HG02943 (cell line): ENCODE measurements around the gene HS3ST2.
"Not testable (repeated sequence)": the region's sequence is repeated elsewhere in the genome, so short reads cannot be mapped to it uniquely, and the experiment has no call there.

Experiments
- ATAC-seq: cut with Tn5 transposase; IDR thresholded peaks from one replicate; pipeline ENCODE4 v1.9.1; 2021; ENCODE audit warnings: mild to moderate bottlenecking, low read depth, moderate library complexity; ENCODE audit not compliant: unreplicated experiment

The HS3ST2 gene

DNA sequence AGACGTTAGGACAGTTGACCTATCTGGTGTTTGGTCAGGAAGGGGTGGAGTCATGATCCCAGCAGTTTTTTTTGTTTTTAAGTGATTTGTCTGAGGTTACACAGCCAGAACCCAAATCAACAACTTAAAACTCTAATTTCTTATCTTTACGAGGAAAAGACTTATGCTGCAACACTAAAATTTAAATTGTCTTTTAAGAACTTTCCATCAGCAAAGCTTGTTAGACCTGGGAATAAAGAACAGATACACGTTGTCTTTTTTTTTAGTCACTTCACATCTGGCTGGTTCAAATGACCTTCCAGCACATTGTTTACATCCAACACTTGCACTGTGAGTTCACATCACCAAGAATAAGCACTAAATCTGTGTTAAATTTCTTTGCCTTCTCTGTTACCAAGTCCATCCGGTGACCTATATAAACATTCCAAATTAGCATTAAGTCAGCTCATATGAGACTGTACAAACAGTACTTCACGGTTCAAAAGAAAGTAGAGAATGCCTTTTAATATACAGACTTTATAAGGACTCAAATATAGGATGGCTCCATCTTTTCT is 115.0 kb downstream of the HS3ST2 start:
- ATAC-seq: no peak

- no peak for ATAC-seq
Measured at GRCh38 chr16:22929461-22929860, 115.5 kb downstream of the HS3ST2 start.

- no peak for ATAC-seq
Measured at GRCh38 chr16:22932032-22932771, 118.2 kb downstream of the HS3ST2 start.

GRCh38 chr16:22933173-22933572 is 119.2 kb downstream of the HS3ST2 start:
- no peak for ATAC-seq

DNA sequence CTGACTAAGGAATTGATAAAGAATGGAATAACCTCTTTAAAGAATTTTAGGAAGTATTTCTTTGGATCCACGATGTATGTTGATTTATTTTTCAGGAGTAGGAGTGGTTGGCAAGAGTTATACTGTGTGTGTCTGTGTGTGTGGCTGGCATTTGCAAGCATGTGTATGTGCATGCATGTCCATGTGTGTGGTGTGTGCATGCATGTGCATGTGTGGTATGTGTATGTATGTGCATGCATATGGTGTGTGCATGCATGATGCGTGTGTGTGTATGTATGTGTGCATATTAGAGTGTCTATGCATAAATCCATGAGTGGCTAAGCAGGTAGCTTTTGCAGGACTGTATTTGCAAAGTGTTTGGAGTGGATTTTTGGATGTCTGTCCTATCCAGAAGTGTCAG is 120.8 kb downstream of the HS3ST2 start:
- ATAC-seq: no peak

DNA sequence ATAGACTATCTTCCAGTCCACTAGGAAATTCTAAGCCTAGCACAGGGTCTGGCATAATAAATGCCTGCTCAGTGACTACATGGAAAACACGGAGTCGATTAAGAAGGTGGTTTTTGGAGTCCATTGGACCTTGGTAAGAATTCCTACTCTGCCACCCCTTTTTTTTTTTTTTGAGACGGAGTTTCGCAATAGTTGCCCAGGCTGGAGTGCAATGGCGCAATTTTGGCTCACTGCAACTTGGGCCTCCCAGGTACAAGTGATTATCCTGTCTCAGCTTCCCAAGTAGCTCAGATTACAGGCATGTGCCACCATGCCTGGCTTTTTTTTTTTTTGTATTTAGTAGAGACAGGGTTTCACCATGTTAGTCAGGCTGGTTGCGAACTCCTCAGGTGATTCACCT is 123.2 kb downstream of the HS3ST2 start:
- no peak for ATAC-seq

DNA sequence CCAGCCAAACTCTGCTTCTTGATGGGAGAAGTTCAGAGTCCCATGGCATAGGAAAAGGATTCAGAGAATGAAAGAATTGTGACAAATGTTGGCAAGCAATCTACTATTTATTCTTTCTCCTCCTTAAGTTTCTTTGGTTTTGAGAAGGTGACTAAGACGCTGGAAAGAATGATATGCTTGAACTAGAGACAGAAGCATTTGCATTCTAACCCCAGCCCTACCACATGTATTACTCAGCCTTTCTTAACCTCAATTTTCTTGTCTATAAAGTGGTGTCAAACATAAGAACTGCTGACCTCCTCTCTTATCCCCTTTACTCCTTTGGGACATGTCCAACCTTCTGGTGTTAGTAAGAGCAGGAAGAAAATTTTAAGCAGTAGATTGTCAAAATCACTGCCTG is 124.7 kb downstream of the HS3ST2 start:
- ATAC-seq: no peak

DNA sequence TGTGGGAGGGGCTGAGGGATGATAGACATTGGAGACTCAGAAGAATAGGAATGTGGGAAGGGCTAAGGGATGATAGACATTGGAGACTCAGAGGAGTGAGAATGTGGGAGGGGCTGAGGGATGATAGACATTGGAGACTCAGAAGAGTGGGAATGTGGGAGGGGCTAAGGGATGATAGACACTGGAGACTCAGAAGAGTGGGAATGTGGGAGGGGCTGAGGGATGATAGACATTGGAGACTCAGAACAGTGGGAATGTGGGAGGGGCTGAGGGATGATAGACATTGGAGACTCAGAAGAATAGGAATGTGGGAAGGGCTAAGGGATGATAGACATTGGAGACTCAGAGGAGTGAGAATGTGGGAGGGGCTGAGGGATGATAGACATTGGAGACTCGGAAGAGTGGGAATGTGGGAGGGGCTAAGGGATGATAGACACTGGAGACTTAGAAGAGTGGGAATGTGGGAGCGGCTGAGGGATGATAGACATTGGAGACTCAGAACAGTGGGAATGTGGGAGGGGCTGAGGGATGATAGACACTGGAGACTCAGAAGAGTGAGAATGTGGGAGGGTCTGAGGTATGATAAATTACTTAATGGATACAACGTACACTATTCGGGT is 125.9 kb downstream of the HS3ST2 start:
- ATAC-seq: not testable (repeated sequence)

- ATAC-seq: no peak
Measured at GRCh38 chr16:22941970-22942501, 128.1 kb downstream of the HS3ST2 start.

- ATAC-seq: no peak
Measured at GRCh38 chr16:22942811-22943210, 128.8 kb downstream of the HS3ST2 start.

DNA sequence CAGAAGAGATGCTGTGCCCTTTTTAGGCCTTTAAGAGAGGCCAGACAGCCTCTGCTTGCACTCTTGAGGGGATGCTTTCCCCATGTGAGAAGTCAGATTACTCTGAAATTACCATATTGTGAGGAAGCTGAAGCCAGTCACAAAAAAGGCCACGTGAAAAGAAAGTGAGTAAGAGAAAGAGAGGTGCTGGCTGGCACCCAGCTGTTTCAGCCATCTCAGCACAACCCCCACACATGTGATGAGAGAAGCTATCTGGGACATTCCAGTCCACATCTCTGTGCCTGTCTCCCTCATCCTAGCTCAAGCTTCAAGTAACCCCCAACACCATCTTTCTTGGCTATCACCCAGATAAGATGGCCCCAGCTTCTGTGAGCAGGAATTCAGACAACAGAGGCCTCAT is 131.4 kb downstream of the HS3ST2 start:
- no peak for ATAC-seq

DNA sequence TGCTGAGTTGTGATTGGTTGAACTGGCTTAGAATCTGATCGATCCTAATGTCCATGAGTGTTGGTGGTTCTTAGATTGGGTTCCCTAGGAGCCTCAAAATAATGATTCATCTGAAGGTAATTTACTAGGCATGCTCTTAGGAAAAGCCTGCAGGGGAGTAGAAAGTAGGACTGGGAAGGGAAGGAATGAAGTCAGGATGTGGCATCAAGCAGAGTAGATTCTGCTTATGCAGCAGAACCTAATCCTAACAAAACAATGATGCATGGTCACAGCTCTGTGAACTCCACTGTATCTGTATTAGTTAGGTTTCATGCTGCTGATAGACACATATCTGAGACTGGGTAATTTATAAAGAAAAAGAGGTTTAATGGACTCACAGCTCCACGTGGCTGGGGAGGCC is 132.5 kb downstream of the HS3ST2 start:
- no peak for ATAC-seq

GRCh38 chr16:22948058-22948602 is 134.2 kb downstream of the HS3ST2 start:
- no peak for ATAC-seq

DNA sequence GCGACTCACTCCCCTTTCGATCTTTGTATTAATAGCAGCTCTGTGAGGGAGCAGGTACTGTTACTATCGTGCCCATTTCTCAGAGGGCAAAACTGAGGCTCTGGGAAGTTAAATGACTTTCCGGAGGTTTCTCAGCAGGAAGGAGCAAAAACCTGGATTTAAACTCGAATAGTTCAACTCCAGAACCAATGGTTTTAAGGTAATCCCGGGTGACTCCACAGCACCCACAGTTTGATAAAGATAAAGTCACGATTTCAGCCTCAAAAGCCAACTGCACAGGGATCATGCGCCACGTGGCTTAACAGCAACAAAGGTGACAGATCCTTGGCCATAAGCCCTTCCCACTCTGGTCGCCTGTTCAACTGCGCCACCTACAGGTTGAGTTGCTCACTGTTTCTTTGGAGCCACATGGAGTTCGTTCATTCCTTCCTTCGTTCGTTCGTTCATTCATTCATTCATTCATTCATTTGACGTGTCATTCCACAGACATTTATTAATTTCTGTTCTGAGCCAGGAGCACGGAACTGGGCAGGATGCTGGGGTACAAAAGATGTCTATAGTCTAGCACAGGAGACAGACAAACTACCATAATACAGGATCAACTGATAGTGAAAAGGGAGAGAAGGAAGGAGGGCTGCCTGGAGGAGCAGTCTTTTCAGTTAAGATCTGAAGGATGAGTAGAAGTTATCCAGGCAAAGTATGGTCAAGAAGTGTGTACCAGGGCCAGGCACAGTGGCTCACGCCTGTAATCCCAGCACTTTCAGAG is 134.8 kb downstream of the HS3ST2 start:
- ATAC-seq: no peak

GRCh38 chr16:22955461-22956070 is 141.6 kb downstream of the HS3ST2 start:
- ATAC-seq: no peak

- no peak for ATAC-seq
Measured at GRCh38 chr16:22961206-22961605, 147.2 kb downstream of the HS3ST2 start.

GRCh38 chr16:22962905-22963304 is 148.9 kb downstream of the HS3ST2 start:
- no peak for ATAC-seq
